ENCODE results near the gene SCNN1A. TPM values are rescaled to one million over a fixed set of nuclear protein-coding genes. Genes with fewer than 3 reads are reported as not detected.

The SCNN1A gene
- total and polyA plus RNA-seq, 2 experiments from 2014 or later: 21.7 to 28.4 TPM

DNA sequence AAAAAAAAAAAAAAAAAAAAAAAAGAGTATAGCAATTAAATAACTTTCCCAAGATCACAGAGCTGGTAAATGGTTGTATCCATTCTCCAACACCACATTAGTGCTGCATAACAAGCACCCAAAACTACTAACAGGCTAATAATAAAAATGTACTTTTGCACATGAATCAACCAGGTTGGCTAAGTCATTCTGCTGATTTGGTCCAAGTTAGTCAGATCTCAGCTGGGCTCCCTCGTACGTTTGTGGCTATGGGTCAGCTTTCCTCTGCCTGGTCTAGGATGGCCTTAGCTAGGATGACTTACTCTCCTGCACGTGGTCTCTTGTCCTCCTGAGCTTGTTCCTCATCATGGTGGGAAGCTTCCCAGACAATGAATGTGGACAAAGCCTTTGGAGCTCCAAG is 72.7 kb downstream of the SCNN1A start:
- WGBS (ENCODE audit: low lambda C conversion rate, missing lambda C conversion rate): 87% methylated on average over 3 of the region's 3 CpGs
- Histone ChIP-seq H4K20me1 (ENCODE audit: insufficient read depth, poor library complexity, severe bottlenecking) (no peaks in the 10 kb centered on the region), H3K9me2 (replicated peaks; ENCODE audit: insufficient read depth) (no peaks in the 10 kb centered on the region), H3K9me3 (ENCODE audit: low read depth) (no peaks in the 10 kb centered on the region), H2AFZ (no peak overlapping the region), H3K27ac (no peak overlapping the region), H3K79me2 (no peaks in the 10 kb centered on the region), H3K4me2 (no peak overlapping the region), H3K27me3 (no peaks in the 10 kb centered on the region), H3K4me3 (no peak overlapping the region), H3K36me3 (replicated peaks; ENCODE audit: insufficient read depth, low read depth) (no peaks in the 10 kb centered on the region), H3K4me1 (ENCODE audit: insufficient read depth) (peaks cover 3% of the 10 kb centered on the region)
- TF ChIP-seq EZH2phosphoT487 (IDR thresholded peaks at IDR 0.05; ENCODE audit: low read depth, severe bottlenecking, unreplicated experiment) (no peak), EZH2 (IDR thresholded peaks at IDR 0.05; ENCODE audit: borderline replicate concordance) (no peak)
- TF ChIP-seq, protein P1, sequence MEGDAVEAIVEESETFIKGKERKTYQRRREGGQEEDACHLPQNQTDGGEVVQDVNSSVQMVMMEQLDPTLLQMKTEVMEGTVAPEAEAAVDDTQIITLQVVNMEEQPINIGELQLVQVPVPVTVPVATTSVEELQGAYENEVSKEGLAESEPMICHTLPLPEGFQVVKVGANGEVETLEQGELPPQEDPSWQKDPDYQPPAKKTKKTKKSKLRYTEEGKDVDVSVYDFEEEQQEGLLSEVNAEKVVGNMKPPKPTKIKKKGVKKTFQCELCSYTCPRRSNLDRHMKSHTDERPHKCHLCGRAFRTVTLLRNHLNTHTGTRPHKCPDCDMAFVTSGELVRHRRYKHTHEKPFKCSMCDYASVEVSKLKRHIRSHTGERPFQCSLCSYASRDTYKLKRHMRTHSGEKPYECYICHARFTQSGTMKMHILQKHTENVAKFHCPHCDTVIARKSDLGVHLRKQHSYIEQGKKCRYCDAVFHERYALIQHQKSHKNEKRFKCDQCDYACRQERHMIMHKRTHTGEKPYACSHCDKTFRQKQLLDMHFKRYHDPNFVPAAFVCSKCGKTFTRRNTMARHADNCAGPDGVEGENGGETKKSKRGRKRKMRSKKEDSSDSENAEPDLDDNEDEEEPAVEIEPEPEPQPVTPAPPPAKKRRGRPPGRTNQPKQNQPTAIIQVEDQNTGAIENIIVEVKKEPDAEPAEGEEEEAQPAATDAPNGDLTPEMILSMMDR (IDR thresholded peaks at IDR 0.05; ENCODE audit: poor library complexity): no peak
- DNase-seq (ENCODE audit: low spot score): no peak

GRCh38 chr12:6301721-6302120 is 73.6 kb downstream of the SCNN1A start:
- no peak overlapping the region for H3K4me3 ChIP-seq
- WGBS (ENCODE audit: low lambda C conversion rate, missing lambda C conversion rate): 89% methylated on average over 7 of the region's 7 CpGs
- H3K79me2 ChIP-seq: no peaks in the 10 kb centered on the region
- no peak overlapping the region for H3K27ac ChIP-seq
- H3K27me3 ChIP-seq: no peaks in the 10 kb centered on the region
- no peak overlapping the region for H3K4me2 ChIP-seq
- no peak for DNase-seq (ENCODE audit: low spot score)
- H3K9me2 ChIP-seq (replicated peaks; ENCODE audit: insufficient read depth): no peaks in the 10 kb centered on the region
- no peaks in the 10 kb centered on the region for H3K9me3 ChIP-seq (ENCODE audit: low read depth)
- TF ChIP-seq EZH2phosphoT487 (IDR thresholded peaks at IDR 0.05; ENCODE audit: low read depth, severe bottlenecking, unreplicated experiment) (no peak), EZH2 (IDR thresholded peaks at IDR 0.05; ENCODE audit: borderline replicate concordance) (no peak)
- TF ChIP-seq, protein P1 (IDR thresholded peaks at IDR 0.05; ENCODE audit: poor library complexity): no peak
- H3K36me3 ChIP-seq (replicated peaks; ENCODE audit: insufficient read depth, low read depth): no peaks in the 10 kb centered on the region
- H3K4me1 ChIP-seq (ENCODE audit: insufficient read depth): peaks cover 3% of the 10 kb centered on the region
- no peak overlapping the region for H2AFZ ChIP-seq
- H4K20me1 ChIP-seq (ENCODE audit: insufficient read depth, poor library complexity, severe bottlenecking): no peaks in the 10 kb centered on the region

GRCh38 chr12:6297170-6297569 is 78.2 kb downstream of the SCNN1A start:
- no peaks in the 10 kb centered on the region for H4K20me1 ChIP-seq (ENCODE audit: insufficient read depth, poor library complexity, severe bottlenecking)
- no peaks in the 10 kb centered on the region for H3K9me3 ChIP-seq (ENCODE audit: low read depth)
- no peaks in the 10 kb centered on the region for H3K27me3 ChIP-seq
- H3K4me2 ChIP-seq: no peak overlapping the region
- WGBS (ENCODE audit: low lambda C conversion rate, missing lambda C conversion rate): 89% methylated on average over 9 of the region's 10 CpGs
- no peak overlapping the region for H3K4me3 ChIP-seq
- H3K36me3 ChIP-seq (replicated peaks; ENCODE audit: insufficient read depth, low read depth): no peaks in the 10 kb centered on the region
- H3K9me2 ChIP-seq (replicated peaks; ENCODE audit: insufficient read depth): no peaks in the 10 kb centered on the region
- H3K79me2 ChIP-seq: no peaks in the 10 kb centered on the region
- peak overlapping the region; percentile 54 for H3K27ac ChIP-seq
- peaks cover 38% of the 10 kb centered on the region for H3K4me1 ChIP-seq (ENCODE audit: insufficient read depth)
- no peak overlapping the region for H2AFZ ChIP-seq
- DNase-seq (ENCODE audit: low spot score): no peak
- no peak for TF ChIP-seq EZH2 (IDR thresholded peaks at IDR 0.05; ENCODE audit: borderline replicate concordance)
- TF ChIP-seq, protein P1 (IDR thresholded peaks at IDR 0.05; ENCODE audit: poor library complexity): no peak
- no peak for TF ChIP-seq EZH2phosphoT487 (IDR thresholded peaks at IDR 0.05; ENCODE audit: low read depth, severe bottlenecking, unreplicated experiment)

Small RNAs within 50 kb of the gene (small RNA-seq; reads per million reads assigned to genes)
- not detected for gene RN7SL391P

Other genes starting within 250 kb of the SCNN1A start
- 117 and 139 TPM in 2 replicates for gene CD9, start 175.2 kb downstream of the SCNN1A start, total RNA-seq
- gene CD9, start 175.2 kb downstream of the SCNN1A start, polyA plus RNA-seq: 166 and 188 TPM in 2 replicates
- 36.3 and 85.7 TPM in 2 replicates for gene PLEKHG6, start 64.9 kb downstream of the SCNN1A start, total RNA-seq
- gene PLEKHG6, start 64.9 kb downstream of the SCNN1A start, polyA plus RNA-seq: 43.6 and 52.2 TPM in 2 replicates
- gene TNFRSF1A, start 33.5 kb downstream of the SCNN1A start, total RNA-seq: 110 and 147 TPM in 2 replicates
- gene TNFRSF1A, start 33.5 kb downstream of the SCNN1A start, polyA plus RNA-seq: 168 and 188 TPM in 2 replicates
- gene LTBR, start 8.6 kb upstream of the SCNN1A start, total RNA-seq: 35.4 and 42.4 TPM in 2 replicates
- gene LTBR, start 8.6 kb upstream of the SCNN1A start, polyA plus RNA-seq: 75.2 and 79.8 TPM in 2 replicates
- not detected in 2 replicates for gene CD27, start 69.4 kb upstream of the SCNN1A start, total RNA-seq
- gene CD27, start 69.4 kb upstream of the SCNN1A start, polyA plus RNA-seq: 0.15 and 0.44 TPM in 2 replicates
- 8.2 and 11.7 TPM in 2 replicates for gene TAPBPL, start 76.5 kb upstream of the SCNN1A start, total RNA-seq
- gene TAPBPL, start 76.5 kb upstream of the SCNN1A start, polyA plus RNA-seq: 9.7 and 10.8 TPM in 2 replicates
- gene VAMP1, start 95.1 kb upstream of the SCNN1A start, total RNA-seq: 0.88 and 5.0 TPM in 2 replicates
- gene VAMP1, start 95.1 kb upstream of the SCNN1A start, polyA plus RNA-seq: 5.9 and 8.0 TPM in 2 replicates
- 57.4 and 81.6 TPM in 2 replicates for gene MRPL51, start 117.7 kb upstream of the SCNN1A start, total RNA-seq
- 231 and 267 TPM in 2 replicates for gene MRPL51, start 117.7 kb upstream of the SCNN1A start, polyA plus RNA-seq
- 26.7 and 31.4 TPM in 2 replicates for gene NCAPD2, start 118.5 kb upstream of the SCNN1A start, total RNA-seq
- gene NCAPD2, start 118.5 kb upstream of the SCNN1A start, polyA plus RNA-seq: 13.7 and 17.4 TPM in 2 replicates
- 1,719 and 1,827 TPM in 2 replicates for gene GAPDH, start 159.0 kb upstream of the SCNN1A start, total RNA-seq
- gene GAPDH, start 159.0 kb upstream of the SCNN1A start, polyA plus RNA-seq: 2,607 and 2,708 TPM in 2 replicates
- 5.4 and 7.5 TPM in 2 replicates for gene IFFO1, start 180.5 kb upstream of the SCNN1A start, total RNA-seq
- gene IFFO1, start 180.5 kb upstream of the SCNN1A start, polyA plus RNA-seq: 11.2 and 15.2 TPM in 2 replicates
- gene NOP2, start 192.7 kb upstream of the SCNN1A start, total RNA-seq: 36.1 and 40.3 TPM in 2 replicates
- gene NOP2, start 192.7 kb upstream of the SCNN1A start, polyA plus RNA-seq: 37.8 and 38.1 TPM in 2 replicates
- gene CHD4, start 231.8 kb upstream of the SCNN1A start, total RNA-seq: 181 and 211 TPM in 2 replicates
- 74.1 and 108 TPM in 2 replicates for gene CHD4, start 231.8 kb upstream of the SCNN1A start, polyA plus RNA-seq